Inflammatory macrophage (primary cell): ENCODE results near the gene SYNM.

ENCODE experiments used
- DNase-seq, 2 donors: peaks; one replicate each; pipeline ENCODE4 v3.0.0-alpha.2; 2020 to 2022

Gene SYNM

DNA sequence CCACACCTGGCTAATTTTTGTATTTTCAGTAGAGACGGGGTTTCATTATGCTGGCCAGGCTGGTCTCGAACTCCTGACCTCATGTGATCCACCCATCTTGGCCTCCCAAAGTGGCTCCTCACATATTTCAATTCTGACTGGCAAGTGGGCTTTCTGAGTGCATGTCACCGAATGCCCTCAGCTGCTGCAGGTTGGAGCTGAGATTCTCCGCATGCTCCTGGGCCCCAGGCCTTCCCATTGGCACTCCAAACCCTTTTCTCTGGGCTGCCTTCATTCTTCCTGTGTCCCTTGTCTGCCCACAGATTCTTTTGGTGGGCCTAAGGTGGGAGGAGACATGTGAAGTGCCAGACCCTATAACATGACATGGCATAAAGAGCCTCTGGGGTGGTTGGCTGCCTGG lies 67.3 kb downstream of the SYNM start:
- DNase-seq, result no peak

DNA sequence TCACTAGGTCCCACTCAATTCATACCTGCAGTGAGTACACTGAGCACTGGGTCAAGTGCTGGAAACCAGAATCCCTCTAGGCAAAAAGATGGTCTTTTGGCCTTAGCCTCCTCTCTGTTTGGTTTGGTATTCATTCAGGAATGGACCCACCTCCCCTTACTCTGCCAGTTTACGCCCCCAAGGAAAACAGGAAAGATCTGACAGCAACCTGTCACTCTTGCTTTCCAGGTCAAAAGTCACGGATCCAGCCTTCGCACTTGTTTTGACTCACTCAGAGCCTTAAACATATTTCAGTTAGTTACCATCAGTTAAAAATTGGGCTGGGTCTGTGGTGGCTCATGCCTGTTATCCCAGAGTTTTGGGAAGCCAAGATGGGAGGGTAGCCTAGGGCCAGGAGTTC lies 68.1 kb downstream of the SYNM start:
- no peak for DNase-seq

DNA sequence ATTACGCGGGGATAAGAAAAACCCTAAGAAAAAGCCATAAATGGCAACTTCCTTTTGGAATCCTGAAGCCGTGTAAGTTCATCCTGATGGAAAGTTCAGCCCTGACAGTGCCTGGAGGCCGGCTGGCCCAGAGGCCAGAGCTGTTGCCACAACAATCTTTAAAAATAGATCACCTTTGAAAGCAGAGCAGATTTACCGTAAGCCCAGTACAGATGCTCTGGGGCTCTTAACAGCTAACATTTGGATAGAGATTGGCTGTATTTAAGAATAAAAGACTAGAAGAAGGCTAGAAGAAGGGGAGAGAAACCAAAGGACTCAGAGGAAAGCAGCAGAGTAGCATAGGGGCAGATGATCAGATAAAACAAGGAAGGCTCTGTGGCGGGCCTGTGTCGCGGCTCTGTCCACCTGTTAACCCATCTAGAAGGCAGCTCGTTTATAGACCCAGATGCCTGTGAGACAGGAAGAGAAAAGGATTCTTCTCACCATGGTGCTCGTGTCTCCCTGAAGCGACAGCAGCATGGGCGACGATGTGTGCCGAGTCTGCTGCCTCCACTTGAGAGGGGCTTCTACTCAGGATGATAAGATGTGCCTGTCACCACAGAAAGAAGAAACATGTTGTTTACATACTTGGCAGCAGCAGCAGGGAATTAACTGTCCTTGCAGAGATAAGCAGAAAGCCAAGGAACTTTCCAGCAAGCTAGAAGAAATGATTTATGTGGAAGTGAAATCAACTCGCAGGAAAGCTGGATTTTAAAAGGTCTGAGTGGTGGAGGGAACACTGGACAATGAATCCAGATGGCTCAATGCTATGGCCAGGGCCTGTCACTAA lies 69.9 kb downstream of the SYNM start:
- DNase-seq, result no peak

DNA sequence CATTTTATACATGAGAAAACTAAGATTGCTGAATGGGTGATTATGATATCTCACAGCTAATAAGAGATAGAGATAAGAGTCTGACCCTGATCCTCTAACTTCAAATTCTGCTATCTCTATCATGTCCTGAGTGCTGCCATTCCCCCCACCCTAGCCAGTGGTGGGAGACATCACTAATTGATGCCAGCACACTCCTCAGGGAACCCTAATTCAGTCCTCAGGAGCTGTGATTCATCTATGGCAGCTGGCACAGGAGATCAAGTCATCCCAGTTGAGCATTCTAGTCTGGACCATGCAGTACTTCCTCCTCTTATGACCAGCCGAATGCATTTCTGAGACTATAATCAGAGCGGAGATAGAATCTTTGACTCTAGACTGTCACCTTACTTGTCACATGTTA lies 71.9 kb downstream of the SYNM start:
- DNase-seq, result no peak

DNA sequence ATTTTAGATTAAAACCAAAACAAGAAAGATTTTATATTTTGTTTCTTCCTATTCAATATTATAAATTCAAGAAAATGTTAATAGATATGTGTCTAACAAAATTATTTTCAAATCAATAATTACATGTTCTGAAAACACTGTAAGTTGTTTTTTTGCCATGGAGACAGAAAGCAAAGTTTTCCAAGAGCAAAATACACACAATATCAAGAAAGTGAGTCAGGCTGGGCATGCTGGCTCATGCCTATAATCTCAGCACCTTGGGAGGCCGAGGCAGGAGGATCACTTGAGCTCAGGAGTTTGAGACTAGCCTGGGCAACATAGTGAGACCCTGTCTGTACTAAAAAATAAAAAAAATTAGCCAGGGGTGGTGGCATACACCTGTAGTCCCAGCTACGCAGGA lies 72.8 kb downstream of the SYNM start:
- DNase-seq, result no peak

DNA sequence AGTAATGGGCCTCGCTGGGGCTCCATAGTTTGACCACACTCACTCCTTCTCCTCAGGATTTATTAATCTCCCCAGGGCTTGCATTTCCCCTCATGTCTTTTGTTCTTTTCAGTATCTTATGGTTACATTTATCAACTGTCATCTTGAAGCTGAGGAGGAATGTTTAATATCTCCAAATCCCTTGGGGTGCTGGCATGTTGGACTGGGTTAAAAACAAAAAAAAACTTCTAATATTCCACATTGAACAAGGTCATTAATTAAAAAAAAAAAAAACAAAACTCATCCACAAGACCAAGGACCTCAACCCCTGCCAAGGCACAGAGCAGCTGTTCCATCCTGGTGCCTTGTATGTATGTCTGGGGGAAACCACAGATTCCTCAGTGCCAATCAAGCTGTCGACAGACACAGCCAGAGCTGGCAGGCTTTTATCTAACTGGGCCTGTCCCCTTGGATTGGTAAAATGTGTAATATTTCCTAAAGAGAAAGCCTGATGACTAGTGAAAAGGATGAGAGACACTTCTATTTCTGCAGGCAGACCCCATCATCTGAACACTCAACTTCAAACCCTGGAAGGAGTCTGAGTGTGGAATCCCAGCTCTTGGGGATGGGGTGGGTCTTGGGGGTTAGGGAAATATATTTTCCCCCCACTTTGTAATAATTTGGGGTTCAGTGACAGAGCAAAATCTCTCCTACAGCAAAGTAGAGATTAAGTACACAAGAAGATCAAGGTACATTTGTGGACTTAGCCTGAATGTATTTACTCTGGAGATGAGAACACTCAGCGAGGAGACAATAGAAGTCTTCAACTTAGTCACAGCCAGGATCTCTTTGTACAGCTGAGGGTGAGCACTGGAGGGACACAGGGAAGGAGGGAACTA lies 75.4 kb downstream of the SYNM start:
- DNase-seq, result no peak

DNA sequence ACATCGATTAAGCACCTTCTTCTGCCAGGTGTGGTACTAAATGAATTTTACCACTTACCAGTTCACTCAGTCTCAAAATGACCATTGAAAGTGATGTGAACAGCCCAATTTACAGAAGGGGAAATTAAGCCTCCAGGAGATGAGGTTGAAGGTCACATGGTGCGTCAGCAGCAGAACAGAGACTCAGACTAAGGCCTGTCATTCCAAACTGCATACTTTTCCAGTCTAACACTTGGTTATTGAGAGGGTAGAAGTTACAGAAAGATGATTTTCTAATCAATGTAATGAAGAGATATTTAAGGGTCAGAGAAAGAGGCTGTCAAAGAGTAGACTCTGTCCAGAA lies 76.1 kb downstream of the SYNM start:
- DNase-seq, result no peak

DNA sequence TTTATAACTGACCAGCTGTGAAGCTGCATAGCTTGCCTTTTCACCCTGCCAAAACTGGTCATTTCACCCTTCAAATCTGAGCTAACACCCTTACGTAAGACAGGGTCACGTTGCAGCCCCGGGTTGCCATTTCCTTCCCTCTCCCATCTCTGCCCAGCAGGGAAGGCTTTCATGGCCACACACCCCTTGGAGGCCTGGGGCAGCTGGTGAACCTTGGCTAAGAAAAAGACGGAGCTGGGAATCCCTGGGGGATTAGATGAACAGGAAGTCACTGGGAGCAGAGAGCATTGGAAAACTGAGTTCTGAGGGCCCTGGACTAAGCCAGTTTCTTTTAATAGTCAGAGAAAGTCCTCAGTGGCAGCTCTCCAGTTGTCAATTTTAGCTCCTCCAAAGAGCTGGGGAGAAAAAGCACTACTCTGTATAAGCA lies 76.7 kb downstream of the SYNM start:
- DNase-seq, result peak; percentile 46 to 49

DNA sequence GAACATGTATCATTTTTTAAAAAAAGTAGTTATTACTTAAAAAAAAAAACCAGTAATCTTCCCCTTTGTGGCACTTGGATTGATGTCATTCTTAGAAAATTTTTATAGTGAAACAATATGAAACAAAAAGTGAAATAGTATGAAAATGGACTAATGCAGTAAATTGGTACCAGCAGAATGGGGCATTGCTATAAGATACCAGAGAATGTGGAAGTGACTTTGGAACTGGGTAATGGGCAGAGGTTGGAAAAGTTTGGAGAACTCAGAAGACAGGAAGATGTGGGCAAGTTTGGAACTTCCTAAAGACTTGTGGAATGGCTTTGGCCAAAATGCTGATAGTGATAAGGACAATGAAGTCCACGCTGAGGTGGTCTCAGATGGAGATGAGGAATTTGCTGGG lies 77.9 kb downstream of the SYNM start:
- DNase-seq, result peak in 1 of 2 donors; percentile 9
